ENCODE results near the gene STEAP3.

DNA sequence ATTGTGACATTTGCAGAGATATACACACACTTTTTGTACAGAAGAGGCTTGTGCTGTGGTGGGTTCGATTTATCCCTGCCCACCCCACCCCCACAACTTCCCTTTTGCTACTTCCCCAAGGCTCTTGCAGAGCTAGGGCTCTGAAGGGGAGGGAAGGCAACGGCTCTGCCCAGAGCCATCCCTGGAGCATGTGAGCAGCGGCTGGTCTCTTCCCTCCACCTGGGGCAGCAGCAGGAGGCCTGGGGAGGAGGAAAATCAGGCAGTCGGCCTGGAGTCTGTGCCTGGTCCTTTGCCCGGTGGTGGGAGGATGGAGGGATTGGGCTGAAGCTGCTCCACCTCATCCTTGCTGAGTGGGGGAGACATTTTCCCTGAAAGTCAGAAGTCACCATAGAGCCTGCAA lies 40.0 kb downstream of the STEAP3 start:
- TF ChIP-seq POLR2A (IDR thresholded peaks at IDR 0.05), result no peak
- no peak for TF ChIP-seq CTCF (IDR thresholded peaks at IDR 0.05)
